Placental pericyte (primary cell): Measurements from ENCODE around the gene GPR151. TPM values are rescaled to one million over a fixed set of nuclear protein-coding genes. Genes with fewer than 3 reads are reported as not detected.

Experiments
- small RNA-seq: library from RNA; depleted of rRNA; stranded (forward); fragments of <200 nt; gene quantifications from one replicate; pipeline ENCODE3, GENCODE V24; 2012; ENCODE audit warnings: low replicate concordance
- total RNA-seq: library from RNA; depleted of rRNA; stranded (reverse); fragments of >200 nt; gene quantifications from 2 replicates; pipeline ENCODE4 v1.2.3, GENCODE V29; 2012

The GPR151 gene
- not detected in 2 replicates for total RNA-seq

DNA sequence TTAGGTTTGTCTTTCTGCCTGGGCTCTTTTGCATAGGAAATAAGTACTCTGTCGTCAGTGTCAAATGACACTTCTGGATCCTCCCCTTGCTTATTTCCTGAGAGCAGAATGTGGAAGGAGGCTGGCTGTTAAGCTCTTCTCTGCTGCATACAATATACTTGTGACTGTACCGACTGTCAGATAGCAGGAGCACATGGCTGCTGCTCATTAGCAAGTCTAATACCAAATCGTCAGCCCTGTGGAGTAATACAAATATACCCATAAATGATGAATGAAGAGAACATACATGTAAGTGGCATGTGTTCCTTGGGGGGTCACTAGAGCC lies at the start of gene GPR151:
Gene GPR151, minus strand, starts transcription at position 40 of the 325 bp plus-strand sequence. CDS start 77 bp downstream, outside the sequence.

Small RNAs within 50 kb of the gene (small RNA-seq; reads per million reads assigned to genes)
- not detected for gene RF02271

Other genes with a start within 250 kb of the GPR151 start
- under 0.01 TPM in 1 of 2 replicates, not detected in the other for gene POU4F3, start 177.4 kb downstream of the GPR151 start, total RNA-seq
- 41.4 and 104 TPM in 2 replicates for gene TCERG1, start 68.9 kb downstream of the GPR151 start, total RNA-seq